Measurements from ENCODE around the gene HK3.

- TF ChIP-seq CTCF (IDR thresholded peaks at IDR 0.05; ENCODE audit: borderline replicate concordance, extremely low read depth, low read length, poor library complexity, severe bottlenecking) (no peak), EZH2 (IDR thresholded peaks at IDR 0.05; ENCODE audit: borderline replicate concordance, low read depth, low read length, severe bottlenecking) (no peak)
Observed at GRCh38 chr5:176916337-176916736, 17.2 kb upstream of the HK3 start.

All from DND-41 (cell line).